IMR-90 (cell line): ENCODE data around the gene OTC. TPM values are rescaled to one million over a fixed set of nuclear protein-coding genes. Genes with fewer than 3 reads are reported as not detected.

Experiments used
- ATAC-seq: fragments of 200-7000 bp; cut with Tn5 transposase; 2 replicates; pipeline ENCODE4 v1.9.1; 2020; ENCODE audit warnings: low read depth, mild to moderate bottlenecking, moderate library complexity
- BruUV-seq: library from RNA; stranded (reverse); fragments of 400-500 nt; replicated peaks from 2 replicates; lab custom pipeline; 2021; lab: Mats Ljungman, UMichigan
- CTCF ChIA-PET: fragments of 300-600 bp; formaldehyde crosslinking; extraction: SDS; loops from one replicate; lab custom pipeline; 2021; ENCODE audit warnings: antibody characterized with exemption; lab: Yijun Ruan, JAX
- POLR2A ChIA-PET: fragments of 300-600 bp; sonication (Branson Sonifier 250); formaldehyde crosslinking; loops from one replicate; lab custom pipeline; 2022; ENCODE audit warnings: antibody characterized with exemption; ENCODE audit not compliant: unreplicated experiment; lab: Charles Lee
- DNase-seq: peaks from one replicate; pipeline ENCODE4 v3.0.0; 2013
- H2AFZ ChIP-seq: replicated peaks from 2 replicates; pipeline ENCODE3; 2013; ENCODE audit warnings: low read length, mild to moderate bottlenecking; ENCODE audit not compliant: poor library complexity
- H2AK5ac ChIP-seq: 2 replicates; pipeline ENCODE4 v1.6.1; 2013; ENCODE audit warnings: low read depth, low read length, inconsistent platforms
- H2AK9ac ChIP-seq: replicated peaks from 2 replicates; pipeline ENCODE3; 2013; ENCODE audit warnings: mild to moderate bottlenecking, low read depth, low read length, moderate library complexity; ENCODE audit not compliant: poor library complexity
- H2BK120ac ChIP-seq: 2 replicates; pipeline ENCODE4 v1.6.1; 2013; ENCODE audit warnings: low read depth, low read length, inconsistent platforms
- H2BK15ac ChIP-seq: 3 replicates; pipeline ENCODE4 v1.6.1; 2013; ENCODE audit warnings: low read depth, low read length, inconsistent platforms
- H2BK20ac ChIP-seq: 2 replicates; pipeline ENCODE4 v1.6.1; 2013; ENCODE audit warnings: low read depth, mild to moderate bottlenecking, inconsistent platforms, low read length, moderate library complexity
- H2BK5ac ChIP-seq: 2 replicates; pipeline ENCODE4 v1.6.1; 2013; ENCODE audit warnings: mild to moderate bottlenecking, low read depth, low read length, inconsistent platforms; ENCODE audit not compliant: poor library complexity, severe bottlenecking
- H3K14ac ChIP-seq: replicated peaks from 2 replicates; pipeline ENCODE4 v1.6.1; 2013; ENCODE audit warnings: low read depth, low read length, inconsistent platforms
- H3K18ac ChIP-seq: 2 replicates; pipeline ENCODE4 v1.6.1; 2013; ENCODE audit warnings: low read depth, low read length, control low read depth
- H3K23ac ChIP-seq: 2 replicates; pipeline ENCODE4 v1.6.1; 2013; ENCODE audit warnings: low read depth, low read length, inconsistent platforms
- H3K27ac ChIP-seq: 2 replicates; pipeline ENCODE4 v1.5.1; 2013; ENCODE audit warnings: mild to moderate bottlenecking, control low read depth, low read length; ENCODE audit not compliant: insufficient read depth
- H3K27me3 ChIP-seq: 2 replicates; pipeline ENCODE4 v1.6.1; 2013; ENCODE audit warnings: low read length; ENCODE audit not compliant: control insufficient read depth, insufficient read depth
- H3K36me3 ChIP-seq: 2 replicates; pipeline ENCODE4 v1.6.1; 2013; ENCODE audit warnings: low read length, mixed read lengths; ENCODE audit not compliant: control insufficient read depth, insufficient read depth
- H3K4ac ChIP-seq: 2 replicates; pipeline ENCODE4 v1.6.1; 2013; ENCODE audit warnings: low read depth, low read length, inconsistent platforms
- H3K4me1 ChIP-seq: 2 replicates; pipeline ENCODE4 v1.6.1; 2013; ENCODE audit warnings: low read length, mixed read lengths; ENCODE audit not compliant: control insufficient read depth, insufficient read depth
- H3K4me2 ChIP-seq: 2 replicates; pipeline ENCODE4 v1.6.1; 2013; ENCODE audit warnings: low read depth, mild to moderate bottlenecking, control low read depth, low read length, moderate library complexity
- H3K4me3 ChIP-seq: 2 replicates; pipeline ENCODE4 v1.5.1; 2013; ENCODE audit warnings: low read depth, mild to moderate bottlenecking, control low read depth, low read length, moderate library complexity; ENCODE audit not compliant: insufficient read depth
- H3K56ac ChIP-seq: 2 replicates; pipeline ENCODE4 v1.6.1; 2013; ENCODE audit warnings: low read length, inconsistent platforms; ENCODE audit not compliant: insufficient read depth; ENCODE audit errors: extremely low read depth
- H3K79me1 ChIP-seq, 2 experiments: 2 replicates each; pipeline ENCODE4 v1.6.1; 2013; ENCODE audit warnings: low read length in 2 of 2, inconsistent platforms in 1 of 2, low read depth in 1 of 2
- H3K9ac ChIP-seq: 2 replicates; pipeline ENCODE4 v1.6.1; 2013; ENCODE audit warnings: low read depth, low read length, control low read depth
- H3K9me1 ChIP-seq: 2 replicates; pipeline ENCODE4 v1.6.1; 2013; ENCODE audit warnings: low read length, inconsistent platforms; ENCODE audit not compliant: insufficient read depth
- H3K9me3 ChIP-seq: 2 replicates; pipeline ENCODE4 v1.6.1; 2013; ENCODE audit warnings: low read length; ENCODE audit not compliant: control insufficient read depth, insufficient read depth
- H4K20me1 ChIP-seq: 2 replicates; pipeline ENCODE4 v1.6.1; 2013; ENCODE audit warnings: low read length, inconsistent platforms; ENCODE audit not compliant: insufficient read depth
- H4K5ac ChIP-seq: 2 replicates; pipeline ENCODE4 v1.6.1; 2013; ENCODE audit warnings: mild to moderate bottlenecking, low read depth, low read length, control low read depth
- H4K8ac ChIP-seq, 2 experiments: 2 replicates each; pipeline ENCODE4 v1.6.1; 2013; ENCODE audit warnings: low read depth in 2 of 2, low read length in 2 of 2, control low read depth in 1 of 2, inconsistent platforms in 1 of 2
- H4K91ac ChIP-seq: 2 replicates; pipeline ENCODE4 v1.6.1; 2013; ENCODE audit warnings: low read depth, low read length, inconsistent platforms; ENCODE audit not compliant: insufficient read depth
- CEBPB ChIP-seq: IDR thresholded peaks from 2 replicates; pipeline ENCODE4 v1.6.1; 2012; ENCODE audit warnings: low read depth, low read length, improper control_type of control experiment
- CHD1 ChIP-seq: IDR thresholded peaks from 2 replicates; pipeline ENCODE4 v1.6.1; 2012; ENCODE audit warnings: low read depth, low read length, improper control_type of control experiment
- MAZ ChIP-seq: IDR thresholded peaks from 2 replicates; pipeline ENCODE4 v1.6.1; 2012; ENCODE audit warnings: low read depth, mild to moderate bottlenecking, low read length, improper control_type of control experiment, moderate library complexity, borderline replicate concordance
- MXI1 ChIP-seq: IDR thresholded peaks from 2 replicates; pipeline ENCODE4 v1.6.1; 2012; ENCODE audit warnings: low read depth, mild to moderate bottlenecking, low read length, moderate library complexity, borderline replicate concordance
- RAD21 ChIP-seq: IDR thresholded peaks from 2 replicates; pipeline ENCODE4 v1.6.1; 2012; ENCODE audit warnings: low read length, improper control_type of control experiment
- dilution Hi-C: fragments of 300-500 bp; cut with HindIII; formaldehyde crosslinking; loops from one replicate; pipeline ENCODE4 v1.14.3; 2018; ENCODE audit warnings: low sequenced_read_pairs; ENCODE audit not compliant: unreplicated experiment
- in situ Hi-C: fragments of 300-500 bp; cut with MboI; formaldehyde crosslinking; loops from 3 replicates; pipeline ENCODE4 v1.14.3; 2019; ENCODE audit warnings: low sequenced_read_pairs, inconsistent platforms, mixed read lengths
- intact Hi-C: fragments of 100-400 bp; cut with micrococcal nuclease; formaldehyde crosslinking; loops from 2 replicates; pipeline ENCODE4 v1.10.0; 2022
- polyA plus RNA-seq, 3 experiments: library from polyadenylated mRNA; depleted of rRNA; stranded (reverse); fragments of >200 nt; gene quantifications; 2 replicates each; pipeline ENCODE4 v1.2.3, GENCODE V29; 2012; ENCODE audit warnings: low replicate concordance in 1 of 3
- total RNA-seq: library from RNA; depleted of rRNA; stranded (reverse); fragments of >200 nt; gene quantifications from 2 replicates; pipeline ENCODE4 v1.2.3, GENCODE V29; 2012

OTC gene
- total and polyA plus RNA-seq, 2 of the 4 experiments (the other 2 are of a cell fraction), result not detected

DNA sequence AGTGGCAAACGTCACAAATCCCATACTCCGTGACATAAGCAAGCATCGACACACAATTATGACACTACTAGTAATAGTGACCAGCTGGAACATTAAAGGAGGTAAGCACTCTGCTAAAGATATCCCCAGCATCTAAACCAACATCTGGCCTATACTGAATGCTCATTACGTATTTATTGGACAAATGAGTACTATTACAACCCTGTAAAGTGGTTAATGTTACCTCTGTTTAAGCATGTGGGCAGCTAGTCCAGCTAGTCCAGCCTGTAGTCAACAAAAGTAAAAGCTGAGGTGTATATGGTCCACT, 24.7 kb upstream of the OTC start (continued):
- no peak for TF ChIP-seq MAZ
- no peak for TF ChIP-seq CEBPB
- TF ChIP-seq RAD21, result no peak
- TF ChIP-seq MXI1, result no peak

GRCh38 chrX:38332505-38332904, 19.9 kb upstream of the OTC start:
- CTCF ChIA-PET, result no interaction called here
- Histone ChIP-seq H3K56ac (no peak overlapping the region), H2AK5ac (no peak overlapping the region), H2BK20ac (no peak overlapping the region), H2BK15ac (no peak overlapping the region), H3K79me1 (no peaks in the 10 kb centered on the region), H3K9me1 (no peaks in the 10 kb centered on the region), H2BK120ac (no peak overlapping the region), H2BK5ac (no peak overlapping the region), H4K91ac (no peak overlapping the region), H3K4me2 (no peak overlapping the region), H3K4ac (no peak overlapping the region), H3K9me3 (no peaks in the 10 kb centered on the region), H3K18ac (no peak overlapping the region), H4K5ac (no peak overlapping the region), H3K27me3 (peaks cover 7% of the 10 kb centered on the region), H3K4me1 (no peaks in the 10 kb centered on the region), H3K4me3 (no peak overlapping the region), H3K23ac (no peak overlapping the region), H3K27ac (no peak overlapping the region), H3K14ac (no peak overlapping the region), H2AK9ac (no peak overlapping the region), H3K36me3 (no peaks in the 10 kb centered on the region), H3K9ac (no peak overlapping the region), H4K8ac (no peak overlapping the region), H2AFZ (no peak overlapping the region), H4K20me1 (no peaks in the 10 kb centered on the region)
- BruUV-seq, result no TSS peak
- dilution Hi-C loops, result no loop called here
- no peak for DNase-seq
- no peak for ATAC-seq
- intact Hi-C loops, result no loop called here
- in situ Hi-C loops, result no loop called here
- POLR2A ChIA-PET, result no interaction called here
- TF ChIP-seq CHD1 (no peak), MXI1 (no peak)
